ENCODE data around the gene MAP3K2.
"Not testable (repeated sequence)": the region's sequence is repeated elsewhere in the genome, so short reads cannot be mapped to it uniquely, and the experiment has no call there.

MAP3K2 gene

DNA sequence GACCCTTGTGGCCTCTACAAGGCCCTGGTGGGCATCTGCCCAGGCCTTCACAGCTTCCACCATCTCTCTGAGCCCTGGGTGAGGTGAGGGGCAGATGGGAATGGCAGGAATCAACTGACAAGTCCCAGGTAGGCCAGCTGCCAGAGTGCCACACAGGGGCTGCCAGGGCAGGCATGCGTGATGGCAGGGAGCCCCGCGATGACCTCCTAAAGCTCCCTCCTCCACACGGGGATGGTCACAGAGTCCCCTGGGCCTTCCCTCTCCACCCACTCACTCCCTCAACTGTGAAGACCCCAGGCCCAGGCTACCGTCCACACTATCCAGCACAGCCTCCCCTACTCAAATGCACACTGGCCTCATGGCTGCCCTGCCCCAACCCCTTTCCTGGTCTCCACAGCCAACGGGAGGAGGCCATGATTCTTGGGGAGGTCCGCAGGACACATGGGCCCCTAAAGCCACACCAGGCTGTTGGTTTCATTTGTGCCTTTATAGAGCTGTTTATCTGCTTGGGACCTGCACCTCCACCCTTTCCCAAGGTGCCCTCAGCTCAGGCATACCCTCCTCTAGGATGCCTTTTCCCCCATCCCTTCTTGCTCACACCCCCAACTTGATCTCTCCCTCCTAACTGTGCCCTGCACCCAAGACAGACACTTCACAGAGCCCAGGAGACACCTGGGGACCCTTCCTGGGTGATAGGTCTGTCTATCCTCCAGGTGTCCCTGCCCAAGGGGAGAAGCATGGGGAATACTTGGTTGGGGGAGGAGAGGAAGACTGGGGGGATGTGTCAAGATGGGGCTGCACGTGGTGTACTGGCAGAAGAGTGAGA, 32.5 kb upstream of the MAP3K2 start:
- DNase-seq, result no peak

DNA sequence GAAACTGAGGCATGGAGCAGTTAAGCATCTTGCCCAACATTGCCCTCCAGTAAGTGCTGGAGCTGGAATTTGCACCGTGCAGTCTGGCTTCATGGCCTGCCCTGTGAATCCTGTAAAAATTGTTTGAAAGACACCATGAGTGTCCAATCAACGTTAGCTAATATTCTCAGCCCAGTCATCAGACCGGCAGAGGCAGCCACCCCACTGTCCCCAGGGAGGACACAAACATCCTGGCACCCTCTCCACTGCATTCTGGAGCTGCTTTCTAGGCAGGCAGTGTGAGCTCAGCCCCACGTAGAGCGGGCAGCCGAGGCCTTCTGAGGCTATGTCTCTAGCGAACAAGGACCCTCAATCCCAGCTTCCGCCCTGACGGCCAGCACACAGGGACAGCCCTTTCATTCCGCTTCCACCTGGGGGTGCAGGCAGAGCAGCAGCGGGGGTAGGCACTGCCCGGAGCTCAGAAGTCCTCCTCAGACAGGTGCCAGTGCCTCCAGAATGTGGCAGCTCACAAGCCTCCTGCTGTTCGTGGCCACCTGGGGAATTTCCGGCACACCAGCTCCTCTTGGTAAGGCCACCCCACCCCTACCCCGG, 31.8 kb upstream of the MAP3K2 start:
- DNase-seq, result no peak

DNA sequence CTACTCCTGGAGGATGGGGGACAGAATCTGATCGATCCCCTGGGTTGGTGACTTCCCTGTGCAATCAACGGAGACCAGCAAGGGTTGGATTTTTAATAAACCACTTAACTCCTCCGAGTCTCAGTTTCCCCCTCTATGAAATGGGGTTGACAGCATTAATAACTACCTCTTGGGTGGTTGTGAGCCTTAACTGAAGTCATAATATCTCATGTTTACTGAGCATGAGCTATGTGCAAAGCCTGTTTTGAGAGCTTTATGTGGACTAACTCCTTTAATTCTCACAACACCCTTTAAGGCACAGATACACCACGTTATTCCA, 31.3 kb upstream of the MAP3K2 start:
- no peak for DNase-seq

- DNase-seq, result no peak
Observed at GRCh38 chr2:127418300-127419111, 30.7 kb upstream of the MAP3K2 start, which contains the start of gene PROC. PROC (plus strand) TSS chr2:127418427; CDS start chr2:127419943, 1,516 bp downstream.

DNA sequence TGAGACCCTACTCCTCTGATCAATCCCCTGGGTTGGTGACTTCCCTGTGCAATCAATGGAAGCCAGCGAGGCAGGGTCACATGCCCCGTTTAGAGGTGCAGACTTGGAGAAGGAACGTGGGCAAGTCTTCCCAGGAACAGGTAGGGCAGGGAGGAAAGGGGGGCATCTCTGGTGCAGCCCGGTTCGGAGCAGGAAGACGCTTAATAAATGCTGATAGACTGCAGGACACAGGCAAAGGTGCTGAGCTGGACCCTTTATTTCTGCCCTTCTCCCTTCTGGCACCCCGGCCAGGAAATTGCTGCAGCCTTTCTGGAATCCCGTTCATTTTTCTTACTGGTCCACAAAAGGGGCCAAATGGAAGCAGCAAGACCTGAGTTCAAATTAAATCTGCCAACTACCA, 29.6 kb upstream of the MAP3K2 start:
- no peak for DNase-seq

GRCh38 chr2:127416506-127417001, 28.8 kb upstream of the MAP3K2 start:
- no peak for DNase-seq

- DNase-seq, result peak; percentile 80
Observed at GRCh38 chr2:127415593-127416505, 28.1 kb upstream of the MAP3K2 start.

- no peak for DNase-seq
Observed at GRCh38 chr2:127414638-127415592, 27.1 kb upstream of the MAP3K2 start.

GRCh38 chr2:127413782-127414637, 26.2 kb upstream of the MAP3K2 start:
- no peak for DNase-seq

GRCh38 chr2:127413200-127413599, 25.4 kb upstream of the MAP3K2 start:
- DNase-seq, result no peak

- no peak for DNase-seq
Observed at GRCh38 chr2:127411653-127412369, 24.0 kb upstream of the MAP3K2 start.

GRCh38 chr2:127410871-127411652, 23.3 kb upstream of the MAP3K2 start:
- DNase-seq, result peak; percentile 86

DNA sequence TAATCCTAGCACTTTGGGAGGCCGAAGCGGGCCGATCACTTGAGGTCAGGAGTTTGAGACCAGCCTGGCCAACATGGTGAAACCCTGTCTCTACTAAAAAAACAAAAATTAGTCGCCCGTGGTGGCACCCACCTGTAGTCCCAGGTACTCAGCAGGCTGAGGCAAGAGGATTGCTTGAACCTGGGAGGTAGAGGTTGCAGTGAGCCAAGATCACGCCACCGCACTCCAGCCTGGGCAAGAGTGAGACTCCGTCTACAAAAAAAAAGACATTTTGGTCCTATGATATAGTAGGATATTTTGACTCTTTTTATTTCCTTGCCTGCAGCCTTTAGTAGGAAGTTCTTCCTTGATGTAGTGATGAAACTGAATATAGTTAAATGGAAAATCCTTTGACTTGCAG, 21.9 kb upstream of the MAP3K2 start:
- DNase-seq, result not testable (repeated sequence)

- no peak for DNase-seq
Observed at GRCh38 chr2:127408807-127409099, 21.0 kb upstream of the MAP3K2 start.

DNA sequence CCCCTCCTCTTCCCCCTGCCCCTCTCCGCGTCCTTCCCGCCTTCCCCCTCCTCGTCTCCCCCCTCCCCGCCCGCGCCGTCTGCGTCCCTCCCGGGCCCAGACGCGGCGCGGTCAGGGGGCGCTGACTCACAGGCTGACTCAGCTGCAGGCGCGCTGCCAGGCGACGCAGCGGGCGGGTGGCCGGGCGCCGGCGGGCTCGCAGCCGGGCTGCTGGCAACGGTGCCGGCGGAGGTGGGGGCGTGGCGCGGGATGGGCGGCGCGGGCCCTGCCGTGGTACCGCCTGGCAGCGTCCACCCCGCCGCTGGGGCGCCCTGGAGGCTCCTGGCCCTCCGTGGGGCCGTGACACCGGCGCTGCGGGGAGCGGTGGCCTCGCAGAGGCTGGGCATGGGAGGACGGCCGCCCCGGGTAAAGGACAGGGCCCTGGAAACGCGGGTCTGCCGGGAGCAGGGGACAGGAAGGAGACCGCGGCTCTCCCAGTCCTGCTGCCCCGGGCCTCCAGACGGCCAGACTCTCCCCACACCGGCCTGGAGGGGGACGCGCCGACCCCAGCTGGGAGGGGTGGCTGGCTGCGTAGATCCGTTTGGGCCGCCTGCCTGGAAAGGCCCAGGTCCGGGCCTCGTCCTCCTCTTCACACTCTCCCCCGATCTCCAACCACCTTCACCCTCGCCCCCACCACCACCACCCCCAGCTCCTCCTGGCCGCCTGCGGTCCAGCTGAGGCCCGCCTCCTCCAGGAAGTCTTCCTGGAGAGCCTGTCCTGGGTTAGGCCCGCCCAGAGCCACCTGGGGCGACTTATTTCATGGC, 20.4 kb upstream of the MAP3K2 start:
- DNase-seq, result peak; percentile 88

DNA sequence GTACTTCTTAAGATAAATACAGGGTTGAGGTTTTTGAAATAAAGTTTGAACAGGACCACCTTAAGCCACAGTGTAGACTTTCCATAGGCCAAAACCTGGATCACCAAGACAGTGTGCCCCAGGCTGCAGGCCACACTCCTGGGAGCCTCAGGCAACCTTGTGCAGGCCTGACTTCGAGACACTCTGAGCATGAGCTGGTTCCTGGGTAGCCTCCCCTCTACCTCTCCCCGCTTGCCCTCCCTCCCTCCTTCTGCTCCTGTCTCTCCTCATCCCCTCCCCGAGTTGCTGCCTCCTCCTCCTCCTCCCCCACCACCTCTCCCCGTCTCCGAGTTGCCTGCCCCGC, 19.9 kb upstream of the MAP3K2 start:
- no peak for DNase-seq

DNA sequence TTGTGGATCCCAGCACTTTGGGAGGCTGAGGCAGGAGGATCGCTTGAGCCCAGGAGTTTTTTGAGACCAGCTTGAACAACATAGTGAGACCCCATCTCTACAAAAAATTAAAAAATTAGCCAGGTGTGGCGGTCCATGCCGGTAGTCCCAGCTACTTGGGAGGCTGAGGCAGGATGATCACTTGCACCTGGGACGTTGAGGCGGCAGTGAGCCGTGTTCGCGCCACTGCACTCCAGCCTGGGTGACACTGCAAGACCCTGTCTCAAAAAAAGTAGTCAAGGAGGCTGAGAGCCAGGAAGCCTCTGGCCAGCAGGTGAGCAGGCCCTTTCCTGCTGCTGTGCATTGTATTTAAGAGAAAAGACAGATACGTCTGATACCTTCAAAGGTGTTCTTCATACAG, 19.3 kb upstream of the MAP3K2 start:
- no peak for DNase-seq

GRCh38 chr2:127406454-127406853, 18.7 kb upstream of the MAP3K2 start:
- no peak for DNase-seq

All from activated CD4-positive, alpha-beta T cell treated with anti-CD3 and anti-CD28 coated beads, Interleukin-2, amount 50 U/mL, for 16 hours (primary cell).